HCT116 (cell line): Measurements from ENCODE around the gene GPR17. TPM values are rescaled to one million over a fixed set of nuclear protein-coding genes. Genes with fewer than 3 reads are reported as not detected.

Experiments
- ATAC-seq: fragments of 200-7000 bp; cut with Tn5 transposase; 2 replicates; pipeline ENCODE4 v1.9.1; 2020; ENCODE audit warnings: mild to moderate bottlenecking, moderate library complexity
- BruUV-seq: library from RNA; stranded (reverse); fragments of 400-500 nt; replicated peaks from 2 replicates; lab custom pipeline; 2021; lab: Mats Ljungman, UMichigan
- CTCF ChIA-PET: fragments of 300-600 bp; sonication (Branson Sonifier 250); formaldehyde crosslinking; loops from one replicate; lab custom pipeline; 2021; ENCODE audit warnings: antibody characterized with exemption; lab: Charles Lee
- POLR2A ChIA-PET: fragments of 300-600, 350-600 bp; sonication (Branson Sonifier 250); formaldehyde crosslinking; loops from one replicate; lab custom pipeline; 2021; ENCODE audit warnings: antibody characterized with exemption; lab: Charles Lee
- RAD21 ChIA-PET, 2 experiments: fragments of 300-600 bp; sonication (Branson Sonifier 250); formaldehyde crosslinking; loops; one replicate each; lab custom pipeline; 2023; ENCODE audit warnings: low total read pairs in 2 of 2; ENCODE audit not compliant: uncharacterized antibody in 2 of 2, unreplicated experiment in 2 of 2, low non-redundant PET in 1 of 2; lab: Charles Lee
- DNase-seq: peaks from one replicate; pipeline ENCODE4 v3.0.0-alpha.2; 2010; ENCODE audit warnings: low read depth, low spot score
- H2AFZ ChIP-seq: fragments of 200-600 bp; shearing (Covaris generic), sonication (generic); 2 replicates; pipeline ENCODE4 v1.6.1; 2017; ENCODE audit warnings: low read depth, mixed run types, mixed read lengths, antibody characterized with exemption, low read length; ENCODE audit not compliant: poor library complexity, severe bottlenecking
- H3K27ac ChIP-seq: 2 replicates; pipeline ENCODE4 v1.5.1; 2012; ENCODE audit warnings: low read depth, low read length
- H3K27me3 ChIP-seq: fragments of 200-600 bp; sonication (generic); 2 replicates; pipeline ENCODE4 v1.6.1; 2016; ENCODE audit warnings: mixed run types, low read length, mixed read lengths; ENCODE audit not compliant: insufficient read depth
- H3K36me3 ChIP-seq, 2 experiments: fragments of 200-500 bp in 1 of 2; fragments of 200-600 bp in 1 of 2; sonication (Bioruptor generic) in 1 of 2; sonication (generic) in 1 of 2; 2 replicates each; pipeline versions ENCODE4 v1.5.1 to v1.6.1; 2014 to 2016; ENCODE audit warnings: low read length in 2 of 2, inconsistent platforms in 1 of 2, mixed read lengths in 1 of 2, mixed run types in 1 of 2; ENCODE audit not compliant: insufficient read depth in 2 of 2, control insufficient read depth in 1 of 2
- H3K4me1 ChIP-seq, 2 experiments: fragments of 200-600 bp in 1 of 2; sonication (generic) in 1 of 2; 2 replicates each; pipeline versions ENCODE4 v1.5.1 to v1.6.1; 2012 to 2017; ENCODE audit warnings: low read length in 2 of 2, inconsistent platforms in 1 of 2, mild to moderate bottlenecking in 1 of 2, mixed read lengths in 1 of 2, mixed run types in 1 of 2, moderate library complexity in 1 of 2; ENCODE audit not compliant: insufficient read depth in 2 of 2, control insufficient read depth in 1 of 2
- H3K4me2 ChIP-seq: fragments of 200-600 bp; sonication (generic); 2 replicates; pipeline ENCODE4 v1.6.1; 2017; ENCODE audit warnings: mixed run types, low read length, mixed read lengths
- H3K4me3 ChIP-seq, 2 experiments: fragments of 200-600 bp in 1 of 2; sonication (generic) in 1 of 2; replicated peaks in 1 of 2; 2 replicates each; pipeline ENCODE4 v1.5.1; 2011 to 2016; ENCODE audit warnings: low read length in 2 of 2, control low read depth in 1 of 2, low read depth in 1 of 2, mild to moderate bottlenecking in 1 of 2, mixed read lengths in 1 of 2, mixed run types in 1 of 2
- H3K79me2 ChIP-seq: fragments of 200-600 bp; sonication (generic); 2 replicates; pipeline ENCODE4 v1.6.1; 2017; ENCODE audit warnings: mild to moderate bottlenecking, mixed run types, low read length, moderate library complexity, mixed read lengths; ENCODE audit not compliant: insufficient read depth
- H3K9ac ChIP-seq: fragments of 200-600 bp; sonication (generic); 2 replicates; pipeline ENCODE4 v1.6.1; 2016; ENCODE audit warnings: low read length, mixed read lengths
- H3K9me2 ChIP-seq: fragments of 200-600 bp; sonication (generic), shearing (Covaris generic); 2 replicates; pipeline ENCODE4 v1.6.1; 2017; ENCODE audit warnings: mixed run types, mild to moderate bottlenecking, moderate library complexity; ENCODE audit not compliant: insufficient read depth
- H3K9me3 ChIP-seq, 2 experiments: fragments of 200-500 bp in 1 of 2; fragments of 200-600 bp in 1 of 2; sonication (Bioruptor generic) in 1 of 2; sonication (generic) in 1 of 2; 2 replicates each; pipeline ENCODE4 v1.6.1; 2014 to 2017; ENCODE audit warnings: low read length in 2 of 2, mixed read lengths in 2 of 2, inconsistent platforms in 1 of 2, low read depth in 1 of 2, mild to moderate bottlenecking in 1 of 2, mixed run types in 1 of 2, moderate library complexity in 1 of 2; ENCODE audit not compliant: control insufficient read depth in 1 of 2, insufficient read depth in 1 of 2
- H4K20me1 ChIP-seq: fragments of 200-600 bp; sonication (generic), shearing (Covaris generic); 2 replicates; pipeline ENCODE4 v1.6.1; 2017; ENCODE audit warnings: mixed run types, mild to moderate bottlenecking, moderate library complexity; ENCODE audit not compliant: insufficient read depth
- ATF3 ChIP-seq: IDR thresholded peaks from 2 replicates; pipeline ENCODE4 v1.6.1; 2012
- CEBPB ChIP-seq: IDR thresholded peaks from 2 replicates; pipeline ENCODE4 v1.6.1; 2012; ENCODE audit warnings: low read depth
- EGR1 ChIP-seq: IDR thresholded peaks from 2 replicates; pipeline ENCODE4 v1.6.1; 2012; ENCODE audit warnings: low read depth
- ELF1 ChIP-seq: IDR thresholded peaks from 2 replicates; pipeline ENCODE4 v1.6.1; 2012; ENCODE audit warnings: low read depth, borderline replicate concordance
- EZH2 ChIP-seq: fragments of 200-600 bp; sonication (generic); IDR thresholded peaks from 2 replicates; pipeline ENCODE4 v1.6.1; 2017; ENCODE audit warnings: antibody characterized with exemption, mixed run types
- FOSL1 ChIP-seq: IDR thresholded peaks from 2 replicates; pipeline ENCODE4 v1.6.1; 2012; ENCODE audit warnings: low read depth
- RAD21 ChIP-seq: IDR thresholded peaks from 2 replicates; pipeline ENCODE4 v1.6.1; 2012; ENCODE audit warnings: low read depth, mild to moderate bottlenecking
- REST ChIP-seq: IDR thresholded peaks from 2 replicates; pipeline ENCODE4 v1.6.1; 2012; ENCODE audit warnings: low read depth
- SIN3A ChIP-seq: IDR thresholded peaks from 2 replicates; pipeline ENCODE4 v1.6.1; 2012; ENCODE audit warnings: low read depth
- SP1 ChIP-seq: IDR thresholded peaks from 2 replicates; pipeline ENCODE4 v1.6.1; 2012; ENCODE audit warnings: low read depth
- intact Hi-C: fragments of 100-400 bp; cut with micrococcal nuclease; formaldehyde crosslinking; loops from 2 replicates; pipeline ENCODE4 v1.10.0; 2022
- total RNA-seq: library from RNA; stranded (reverse); gene quantifications from one replicate; pipeline ENCODE4 v1.2.1, GENCODE V29; 2021; ENCODE audit not compliant: unreplicated experiment
- TF ChIP-seq, protein P1 (sequence below): IDR thresholded peaks from 2 replicates; pipeline ENCODE4 v1.6.1; 2012

GPR17 gene
- total RNA-seq, 1 experiment from 2014 or later, result not detected

DNA sequence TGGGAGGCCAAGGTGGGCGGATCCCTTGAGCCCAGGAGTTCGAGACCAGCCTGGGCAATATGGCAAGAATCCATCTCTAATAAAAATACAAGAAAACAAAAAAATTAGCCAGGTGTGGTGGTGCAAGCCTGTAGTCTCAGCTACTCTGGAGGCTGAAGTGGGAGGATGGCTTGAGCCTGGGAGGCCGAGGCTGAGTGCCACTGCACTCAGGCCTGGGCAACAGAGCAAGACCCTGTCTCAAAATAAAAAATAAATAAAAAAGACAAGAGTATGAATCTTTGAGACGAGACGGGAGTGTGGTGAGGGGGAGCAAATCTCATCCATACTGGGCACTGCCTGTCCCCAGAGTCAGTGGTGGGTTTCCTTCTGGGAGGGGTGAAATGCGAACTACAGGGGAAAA, 12.2 kb downstream of the GPR17 start:
- POLR2A ChIA-PET, result no interaction called here
- no peak overlapping the region for H3K4me2 ChIP-seq
- TF ChIP-seq, protein P1, sequence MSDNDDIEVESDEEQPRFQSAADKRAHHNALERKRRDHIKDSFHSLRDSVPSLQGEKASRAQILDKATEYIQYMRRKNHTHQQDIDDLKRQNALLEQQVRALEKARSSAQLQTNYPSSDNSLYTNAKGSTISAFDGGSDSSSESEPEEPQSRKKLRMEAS, result no peak
- TF ChIP-seq CEBPB, result no peak
- TF ChIP-seq ELF1, result no peak
- TF ChIP-seq REST, result no peak
- no peak for TF ChIP-seq EGR1
- TF ChIP-seq SIN3A, result no peak
- no peak for TF ChIP-seq RAD21
- TF ChIP-seq EZH2, result no peak
- TF ChIP-seq ATF3, result no peak
- TF ChIP-seq SP1, result no peak
- no peak for TF ChIP-seq FOSL1
- TF ChIP-seq, all 23 proteins: peak for 0
- H3K4me1 ChIP-seq, result peaks cover 0 to 8% of the 10 kb centered on the region in 2 experiments; a peak in 1 of 4 replicates
- H3K79me2 ChIP-seq, result no peaks in the 10 kb centered on the region
- H2AFZ ChIP-seq, result no peak overlapping the region
- ChIA-PET RAD21 (no interaction called here), CTCF (no interaction called here)
- H4K20me1 ChIP-seq, result no peaks in the 10 kb centered on the region
- no peak overlapping the region for H3K9ac ChIP-seq
- ATAC-seq (no peak), DNase-seq (no peak)
- intact Hi-C loops, result no loop called here
- no peak overlapping the region for H3K27ac ChIP-seq
- no peaks in the 10 kb centered on the region for H3K9me2 ChIP-seq
- no peaks in the 10 kb centered on the region for H3K36me3 ChIP-seq
- H3K4me3 ChIP-seq, result no peak overlapping the region
- BruUV-seq, result no TSS peak
- H3K9me3 ChIP-seq, result no peaks in the 10 kb centered on the region; a peak in 1 of 4 replicates
- no peaks in the 10 kb centered on the region for H3K27me3 ChIP-seq
